NCI-H82 treated with DMSO at 0.1 percent for 48 hours (cell line): ENCODE data around the gene HNRNPH2.
A peak's percentile ranks its signal among the peaks of the same experiment; 100 is the strongest.

ENCODE experiments used
- DNase-seq: peaks from one replicate; lab custom pipeline; 2025; ENCODE audit not compliant: unreplicated experiment; lab: John Stamatoyannopoulos, UW

Gene HNRNPH2, protein sequence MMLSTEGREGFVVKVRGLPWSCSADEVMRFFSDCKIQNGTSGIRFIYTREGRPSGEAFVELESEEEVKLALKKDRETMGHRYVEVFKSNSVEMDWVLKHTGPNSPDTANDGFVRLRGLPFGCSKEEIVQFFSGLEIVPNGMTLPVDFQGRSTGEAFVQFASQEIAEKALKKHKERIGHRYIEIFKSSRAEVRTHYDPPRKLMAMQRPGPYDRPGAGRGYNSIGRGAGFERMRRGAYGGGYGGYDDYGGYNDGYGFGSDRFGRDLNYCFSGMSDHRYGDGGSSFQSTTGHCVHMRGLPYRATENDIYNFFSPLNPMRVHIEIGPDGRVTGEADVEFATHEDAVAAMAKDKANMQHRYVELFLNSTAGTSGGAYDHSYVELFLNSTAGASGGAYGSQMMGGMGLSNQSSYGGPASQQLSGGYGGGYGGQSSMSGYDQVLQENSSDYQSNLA

DNA sequence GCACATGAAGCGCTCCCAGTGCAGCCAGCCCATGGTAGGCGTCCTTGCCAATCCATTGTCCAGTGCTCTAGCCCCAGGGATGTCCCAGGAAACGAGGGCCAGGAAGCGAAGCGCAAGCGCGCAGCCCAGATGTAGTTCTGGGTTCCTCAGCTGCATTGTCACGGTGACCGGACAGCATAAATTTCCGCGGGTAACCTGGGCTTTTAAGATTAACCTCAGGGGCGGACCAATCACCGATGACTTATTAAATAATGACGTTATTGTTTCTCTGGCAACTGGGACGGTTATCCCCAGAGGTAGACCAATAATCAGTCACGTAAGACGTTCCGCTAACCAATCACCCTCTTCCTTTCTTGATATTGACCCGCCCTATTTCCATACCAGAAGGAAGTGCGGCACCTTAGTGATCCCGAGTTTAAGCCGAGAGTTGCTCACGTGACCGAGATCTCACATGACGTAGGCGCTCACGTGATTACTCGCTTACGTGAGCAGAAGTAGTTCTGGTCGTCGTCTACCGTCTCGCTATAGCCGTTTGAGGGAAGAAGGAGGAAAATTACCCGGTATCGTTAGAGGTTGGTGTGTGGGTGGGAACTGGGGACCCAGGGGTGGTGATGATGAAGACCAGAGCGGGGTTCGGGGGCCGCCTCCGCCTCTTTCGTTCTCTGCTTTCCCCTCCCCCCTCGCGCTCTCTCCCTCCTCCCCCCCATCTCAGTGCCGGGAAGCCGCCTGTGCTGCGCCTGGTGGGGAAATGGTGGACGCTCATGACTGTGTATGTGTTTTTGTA lies at the start of gene HNRNPH2, which contains the start of gene GLA:
Gene HNRNPH2, plus strand, starts transcription at position 475 of the 784 bp plus-strand sequence. CDS start 3,767 bp downstream, outside the sequence.
Gene GLA, minus strand, starts transcription at position 178 of the 784 bp plus-strand sequence. Its CDS starts 22 bp downstream, at position 156.
- peak; percentile 98 for DNase-seq

DNA sequence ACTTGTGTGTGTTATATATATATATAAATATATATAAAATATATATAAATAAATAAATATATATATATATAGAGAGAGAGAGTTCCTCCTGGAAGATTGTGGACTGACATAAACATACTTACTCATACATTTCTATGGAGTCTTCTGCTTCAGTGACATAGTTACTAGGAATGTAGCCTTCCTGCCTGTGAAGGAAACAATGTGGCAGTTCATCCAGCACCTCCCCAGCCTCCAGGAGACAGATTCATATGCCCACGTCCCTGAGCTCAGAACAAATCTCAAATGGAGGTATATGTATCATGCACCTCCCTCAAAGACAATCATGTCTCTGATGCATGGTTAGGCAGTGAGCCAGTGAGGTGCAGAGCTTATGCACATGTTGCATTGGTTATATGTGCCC lies 48.1 kb upstream of the HNRNPH2 start:
- no peak for DNase-seq

DNA sequence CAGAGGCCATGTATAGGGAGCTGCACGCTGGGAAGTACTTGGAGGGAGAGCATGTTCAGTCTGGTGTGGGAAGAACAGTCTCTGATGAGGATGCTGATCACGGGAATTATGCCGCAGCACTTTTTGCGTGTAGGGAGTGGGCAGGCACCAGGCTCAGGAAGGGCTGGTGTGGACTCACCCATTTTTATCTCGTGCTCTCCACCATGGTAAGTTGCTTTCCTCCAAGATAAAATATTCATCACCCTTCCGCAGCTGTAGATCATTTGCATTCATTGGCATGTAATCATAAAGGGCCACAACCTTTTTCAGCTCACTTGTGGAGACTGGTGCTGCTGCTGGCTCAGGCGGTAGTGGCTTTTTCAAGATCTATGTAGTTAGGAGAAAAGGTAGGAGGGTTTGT lies 47.6 kb upstream of the HNRNPH2 start:
- no peak for DNase-seq

DNA sequence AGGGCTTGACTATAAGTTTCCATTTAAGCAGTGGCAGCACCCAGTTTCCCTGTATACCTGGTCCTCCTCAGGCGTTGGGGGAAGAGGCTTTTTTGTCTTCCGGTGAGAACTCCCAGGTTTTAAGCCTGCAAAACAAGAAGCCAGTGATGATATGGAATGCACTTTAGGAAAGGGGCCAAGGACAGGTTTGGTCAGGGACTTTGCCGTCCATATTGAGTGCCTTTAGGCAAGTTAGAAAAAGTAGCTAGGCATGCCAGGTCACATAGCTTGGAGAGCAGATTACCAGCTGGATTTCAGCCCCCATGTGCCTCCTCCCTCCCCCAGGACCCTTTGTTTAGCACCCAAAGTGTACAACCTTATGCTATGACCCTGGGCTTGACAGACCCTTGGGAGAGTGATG lies 45.9 kb upstream of the HNRNPH2 start:
- no peak for DNase-seq

DNA sequence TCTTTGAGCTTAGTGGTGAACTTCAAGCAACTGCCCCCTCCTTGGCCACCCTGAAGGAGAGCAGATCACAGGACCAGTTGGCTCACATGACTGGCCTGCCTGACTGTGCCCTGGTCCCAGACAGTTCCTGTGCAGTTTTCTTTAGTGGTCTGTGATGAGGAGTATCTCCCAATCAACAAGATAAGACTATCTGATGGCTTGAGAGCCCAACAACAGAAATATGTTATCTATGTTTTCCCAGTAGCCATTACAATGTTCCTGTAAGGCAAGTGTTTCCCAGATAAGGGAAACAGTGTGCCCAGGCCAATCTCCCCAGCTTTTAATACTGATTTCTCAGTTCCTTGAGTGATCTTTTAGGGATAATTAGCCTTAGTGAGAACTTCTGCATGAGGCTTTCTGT lies 45.3 kb upstream of the HNRNPH2 start:
- DNase-seq = no peak

DNA sequence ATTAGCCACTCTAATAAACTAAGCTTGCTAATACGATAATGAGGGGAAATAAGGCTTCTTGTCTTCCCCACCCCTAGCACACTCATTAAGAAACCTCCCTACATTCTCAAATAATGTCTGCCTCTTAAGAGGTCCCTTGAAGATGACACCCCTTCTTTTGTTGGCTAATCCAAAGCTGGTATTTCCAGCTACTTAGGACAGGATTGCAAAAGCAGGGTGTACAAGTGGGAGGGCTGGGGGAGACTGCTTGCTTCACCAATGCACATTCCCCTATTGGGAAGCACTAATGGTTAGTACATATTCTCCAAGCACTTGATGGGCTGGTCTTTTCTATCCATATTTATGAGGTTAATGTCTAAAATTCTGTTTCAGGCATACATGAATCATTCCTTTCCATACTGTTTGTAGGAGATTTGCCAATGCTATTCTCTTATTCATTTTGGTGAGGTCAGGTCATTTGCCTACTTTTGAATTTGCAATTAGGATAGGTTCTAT lies 42.7 kb upstream of the HNRNPH2 start:
- DNase-seq = no peak

DNA sequence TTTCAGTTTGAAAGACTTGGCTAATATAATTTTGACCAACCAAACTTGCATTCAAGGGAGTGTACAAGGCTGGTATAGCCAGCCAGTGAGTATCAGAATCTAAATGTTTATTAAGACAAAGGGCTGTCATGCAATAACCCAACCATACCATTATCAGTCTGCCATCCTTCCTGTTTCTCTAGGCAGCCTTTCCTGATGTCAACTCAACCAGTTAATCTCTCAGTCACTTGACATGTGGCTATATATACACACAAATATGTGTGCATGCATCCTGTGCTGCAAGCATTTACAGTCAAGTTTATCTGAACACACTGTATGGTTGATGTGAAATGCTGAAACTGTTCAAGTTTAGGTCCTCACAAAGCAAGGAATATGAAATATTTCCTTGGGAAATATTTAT lies 39.2 kb upstream of the HNRNPH2 start:
- no peak for DNase-seq

DNA sequence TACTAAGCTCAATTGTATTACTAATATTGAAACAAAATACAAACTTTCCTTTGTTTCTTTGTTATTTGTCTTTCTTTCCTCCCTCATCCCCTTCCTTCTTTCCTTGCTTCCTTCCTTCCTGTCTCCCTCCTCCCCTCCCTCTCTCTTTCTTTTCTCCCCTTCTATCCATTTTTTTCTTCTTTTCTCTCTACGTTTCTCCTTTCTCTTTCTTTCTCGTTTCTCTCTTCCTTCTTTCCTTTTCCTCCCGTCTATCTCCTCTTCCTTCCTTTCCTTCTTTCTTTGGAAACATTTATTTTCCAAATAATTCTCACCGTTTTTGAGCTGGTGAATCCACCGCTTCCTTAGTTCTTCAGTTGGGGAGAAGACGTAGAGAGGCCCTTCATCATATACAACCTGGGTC lies 38.3 kb upstream of the HNRNPH2 start:
- DNase-seq = no peak

DNA sequence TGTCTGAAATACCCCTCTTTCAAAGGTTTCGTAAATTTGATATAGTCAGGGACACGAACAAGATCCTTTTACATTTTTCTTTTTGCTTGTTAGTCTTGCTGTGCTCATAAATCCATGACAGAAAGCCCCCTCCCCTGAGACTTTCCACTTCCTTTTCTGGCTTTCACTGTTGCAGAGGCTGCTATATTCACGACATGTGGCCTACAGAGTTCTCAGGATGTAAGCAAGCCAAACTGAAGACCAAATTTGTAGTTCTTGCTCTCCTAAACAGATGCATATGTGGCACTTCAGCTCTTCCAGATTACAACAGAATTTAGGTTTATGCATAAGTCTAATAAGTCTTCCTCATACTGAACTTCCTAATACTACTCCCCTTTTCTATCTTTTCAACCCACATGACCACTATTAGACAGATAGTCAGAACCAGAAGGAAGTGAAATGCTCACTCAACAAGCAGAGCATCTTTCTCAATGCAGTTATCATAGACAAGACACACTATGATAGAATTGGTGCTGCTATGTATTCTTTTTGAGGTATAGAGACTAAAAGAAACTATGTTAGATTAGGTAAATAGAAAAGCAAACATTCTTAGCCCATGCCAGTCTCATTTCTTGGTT lies 37.0 kb upstream of the HNRNPH2 start:
- no peak for DNase-seq

DNA sequence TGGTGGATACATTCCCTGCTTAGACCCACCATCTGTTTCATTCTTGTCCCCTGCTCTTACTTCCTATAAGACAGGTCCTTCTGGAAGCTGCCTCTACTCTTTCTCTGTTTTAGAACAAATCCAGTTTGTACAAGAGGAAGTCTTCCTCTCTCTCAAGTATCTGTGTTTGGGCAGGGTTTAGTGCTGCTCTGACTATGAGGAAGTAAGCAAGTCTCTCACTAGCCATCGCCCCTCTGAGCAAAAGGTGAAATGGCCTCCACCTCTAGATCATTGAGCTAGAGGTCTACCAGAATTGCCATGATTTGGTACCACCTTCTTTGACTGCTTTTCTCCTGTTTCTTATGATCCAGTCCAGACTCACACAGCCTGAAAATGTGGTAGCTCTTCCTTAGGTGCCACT lies 30.5 kb upstream of the HNRNPH2 start:
- no peak for DNase-seq

DNA sequence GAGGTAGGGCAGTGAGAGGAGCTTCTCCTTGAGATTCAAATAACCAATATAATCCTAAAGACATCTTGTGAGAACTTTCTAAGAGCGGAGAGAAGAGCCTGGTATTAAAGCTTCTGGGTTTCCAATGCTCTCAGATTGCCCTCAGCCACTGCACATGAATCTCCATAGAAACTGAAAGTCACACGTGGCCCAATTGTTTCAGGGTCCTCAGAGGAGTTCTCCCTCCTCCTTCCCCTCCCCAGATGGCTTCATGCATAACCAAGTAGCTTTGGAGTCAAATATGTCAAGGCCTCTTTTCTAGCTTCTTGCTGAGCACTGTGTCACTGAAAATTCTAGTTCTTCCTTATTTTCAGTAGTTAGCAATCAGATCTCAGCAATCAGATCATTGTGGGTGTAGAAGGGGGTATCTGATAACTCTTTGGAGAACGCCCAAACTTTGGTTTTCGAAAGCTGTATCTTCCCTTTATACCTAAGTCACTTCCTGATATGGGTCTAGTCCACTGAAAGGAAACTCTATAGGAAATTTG lies 24.3 kb upstream of the HNRNPH2 start:
- no peak for DNase-seq

DNA sequence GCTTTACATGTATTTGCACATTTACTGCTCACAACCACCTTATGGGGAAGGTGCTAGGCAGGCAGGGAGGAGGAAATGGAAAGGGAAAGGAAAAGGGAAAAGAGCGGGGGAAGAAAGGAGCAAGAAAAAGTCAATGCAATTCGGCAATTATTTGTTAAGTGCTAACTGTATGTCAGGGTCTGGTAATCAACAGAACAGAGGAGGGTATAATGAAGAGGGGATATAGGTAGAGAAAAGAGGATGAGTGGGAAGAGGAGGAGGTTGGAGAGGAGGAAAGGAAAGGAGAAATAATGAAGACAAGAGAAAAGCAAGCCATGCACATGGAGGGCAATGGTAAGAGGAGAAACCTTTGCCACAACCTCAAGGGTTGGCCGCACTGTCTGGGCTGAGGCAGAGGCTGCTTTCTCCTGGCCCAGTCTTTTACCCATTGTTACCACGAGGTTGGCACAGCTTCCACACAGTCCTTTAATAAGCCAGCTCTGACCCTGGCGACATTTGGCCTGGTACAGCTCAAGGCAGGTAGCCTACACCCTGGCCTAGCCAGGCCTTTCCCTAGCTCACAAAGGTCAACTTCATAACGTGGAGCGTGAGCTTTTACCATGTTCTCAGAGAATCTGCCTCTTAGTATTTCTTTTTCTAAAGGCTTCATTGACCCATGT lies 22.9 kb upstream of the HNRNPH2 start:
- no peak for DNase-seq

DNA sequence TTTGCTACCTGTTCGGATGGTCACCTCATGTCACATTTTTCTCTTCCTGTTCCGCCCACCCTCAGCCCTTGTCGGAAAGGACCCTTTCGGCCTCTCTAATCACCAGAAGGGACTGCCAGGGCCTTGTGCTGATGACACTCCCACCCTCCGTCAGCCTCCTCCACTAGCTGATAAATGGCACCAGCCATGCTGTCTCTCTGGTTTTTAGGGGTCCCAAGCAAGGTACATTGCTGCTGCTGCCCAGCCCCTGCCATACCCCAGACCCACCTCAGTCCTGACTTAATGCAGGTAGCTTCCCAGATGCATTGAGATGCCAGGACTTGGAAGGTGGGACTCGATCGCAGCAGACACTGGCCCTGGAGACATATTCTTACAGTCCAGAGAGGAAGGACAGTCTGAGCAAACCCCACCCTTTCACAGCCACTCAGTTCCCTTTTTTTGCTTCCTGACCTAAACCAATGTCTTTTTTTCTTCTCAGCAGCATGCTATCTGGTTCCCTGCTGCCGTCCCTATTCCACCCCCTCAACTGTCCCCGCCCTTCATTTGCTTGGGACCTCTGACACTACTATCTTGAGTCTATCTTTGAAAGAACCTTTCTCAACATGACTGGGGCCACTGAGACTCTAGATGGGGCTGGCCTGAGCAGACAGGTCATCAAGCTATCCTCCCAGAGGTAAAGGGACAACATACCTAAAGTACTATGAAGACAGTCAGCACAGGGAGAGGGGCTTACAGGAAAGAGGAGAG lies 22.1 kb upstream of the HNRNPH2 start, which contains the start of gene BTK:
Gene BTK, minus strand, starts transcription at position 397 of the 747 bp plus-strand sequence. CDS start 10,907 bp downstream, outside the sequence.
- DNase-seq = no peak

DNA sequence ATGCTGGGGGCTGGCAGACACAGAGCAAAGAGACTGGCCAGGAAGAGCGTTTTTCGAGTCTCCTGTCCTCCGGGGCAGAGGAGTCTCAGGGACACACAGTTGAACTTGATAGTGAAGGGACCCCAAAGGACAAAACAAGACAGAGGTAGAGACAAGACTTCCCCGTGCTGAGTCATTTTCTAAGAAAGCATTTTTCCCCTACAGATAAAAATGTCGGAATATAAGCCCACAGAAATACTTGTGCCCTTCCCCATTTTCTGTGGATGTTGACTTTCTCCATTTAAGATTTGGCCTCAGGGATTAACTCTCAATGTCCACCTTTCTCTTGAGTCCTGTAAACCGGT lies 21.5 kb upstream of the HNRNPH2 start:
- no peak for DNase-seq

DNA sequence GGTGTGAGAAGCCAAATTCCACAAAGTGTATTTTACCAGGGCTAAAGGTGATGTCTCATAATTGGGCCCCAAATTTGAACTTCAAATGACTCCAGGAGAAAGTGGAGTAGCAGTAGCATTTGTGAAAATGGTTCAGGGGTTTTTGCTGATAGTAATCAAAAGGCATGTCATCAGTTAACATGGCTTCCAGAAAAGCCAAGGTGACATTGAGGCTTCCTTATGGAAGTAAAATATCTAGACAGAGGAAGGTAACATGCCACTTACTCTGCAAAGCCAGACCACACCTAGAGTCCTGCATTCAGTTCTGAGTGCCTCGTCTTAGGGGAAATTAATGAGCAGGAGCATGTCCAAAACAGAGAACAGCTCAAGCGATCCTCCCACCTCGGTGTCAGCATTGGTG lies 19.4 kb upstream of the HNRNPH2 start:
- DNase-seq = no peak

DNA sequence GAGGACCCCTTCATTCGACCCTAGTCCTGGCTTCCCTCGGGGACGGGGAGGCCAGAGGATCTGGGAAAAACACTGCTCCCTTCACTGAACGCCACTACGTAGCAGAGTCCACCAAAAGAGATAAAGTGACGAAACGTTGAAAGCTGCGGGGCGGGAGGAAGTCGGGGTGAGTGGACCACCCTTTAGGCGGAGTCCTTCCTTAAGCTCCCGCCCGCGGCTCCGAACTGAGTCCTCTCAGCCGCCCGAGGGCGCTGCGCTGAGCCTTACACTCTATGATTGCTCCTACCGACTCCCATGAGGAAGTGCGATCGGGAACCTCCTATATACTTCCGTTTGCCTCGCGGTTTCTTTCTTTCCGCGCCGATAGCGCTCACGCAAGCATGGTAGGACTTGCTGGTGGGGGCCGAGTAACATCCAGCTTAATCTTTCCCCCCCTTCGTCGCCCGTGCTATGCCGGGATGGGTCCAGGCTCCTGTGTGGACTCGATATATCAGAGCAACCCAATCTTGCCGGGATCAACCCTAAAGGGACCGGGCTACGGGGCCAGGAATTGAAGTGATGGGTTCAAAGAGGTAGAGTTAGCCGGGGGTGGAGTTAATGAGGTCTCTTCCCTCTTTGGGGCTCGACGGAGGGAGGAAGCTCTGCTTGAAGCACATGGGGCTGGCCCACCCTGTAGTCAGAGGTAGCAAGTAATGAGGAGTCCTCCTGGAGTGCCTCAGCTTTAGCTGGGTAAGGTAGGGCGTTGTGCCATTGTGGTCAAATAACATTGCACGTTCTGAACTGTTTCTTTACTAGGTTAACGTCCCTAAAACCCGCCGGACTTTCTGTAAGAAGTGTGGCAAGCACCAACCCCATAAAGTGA lies 17.1 kb upstream of the HNRNPH2 start, which contains the start of gene RPL36A:
Gene RPL36A, plus strand, starts transcription at position 348 of the 862 bp plus-strand sequence. Its CDS starts 33 bp downstream, at position 381.
- DNase-seq = peak; percentile 82

DNA sequence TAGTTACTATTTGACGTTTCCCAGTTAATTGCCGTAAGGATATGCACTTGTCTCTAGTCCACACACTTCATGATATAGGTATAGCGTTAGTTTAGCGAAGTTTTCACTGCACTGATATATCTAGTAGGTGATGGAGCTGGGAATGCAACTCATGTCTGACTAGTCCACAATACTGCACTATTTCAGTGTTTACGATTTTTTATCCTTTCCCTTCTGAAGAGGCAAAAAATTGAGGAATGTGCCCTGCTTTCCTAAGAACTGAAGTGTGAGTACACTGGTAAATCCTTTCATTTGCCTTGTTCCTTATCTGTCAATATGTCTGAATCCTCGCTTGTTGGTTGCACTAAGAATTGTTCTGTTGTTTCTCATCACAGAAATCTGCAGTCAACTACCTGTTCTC lies 16.2 kb upstream of the HNRNPH2 start:
- DNase-seq = no peak

DNA sequence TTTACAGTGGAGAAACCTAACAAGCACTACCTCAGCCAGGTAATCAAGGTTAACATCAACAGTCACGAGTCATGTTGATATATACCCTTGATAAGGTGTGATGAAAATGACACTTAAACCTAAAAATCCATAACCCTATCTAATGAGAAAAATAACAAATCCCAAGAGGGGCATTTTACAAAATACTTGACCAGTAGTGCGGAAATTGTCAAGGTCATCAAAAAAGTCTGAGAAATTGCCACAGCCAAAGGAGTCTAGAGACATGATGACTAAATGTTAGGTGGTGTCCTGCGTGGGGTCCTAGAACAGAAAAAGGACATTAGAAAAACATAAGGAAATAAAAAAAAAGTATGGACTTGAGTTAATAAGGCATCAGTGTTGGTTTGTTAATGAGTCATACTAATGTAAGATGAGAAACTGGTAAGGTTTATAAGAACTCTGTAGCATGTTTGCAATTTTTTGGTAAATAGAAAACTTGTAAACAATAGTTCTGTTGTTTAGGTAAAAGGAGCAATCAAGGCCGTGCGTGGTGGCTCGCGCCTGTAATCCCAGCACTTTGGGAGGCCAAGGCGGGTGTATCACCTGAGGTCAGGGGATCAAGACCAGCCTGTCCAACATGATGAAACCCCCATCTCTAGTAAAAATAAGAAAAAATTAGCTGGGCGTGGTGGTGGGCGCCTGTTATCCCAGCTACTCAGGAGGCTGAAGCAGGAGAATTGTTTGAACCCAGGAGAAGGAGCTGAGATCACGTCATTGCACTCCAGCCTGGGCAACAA lies 14.3 kb upstream of the HNRNPH2 start:
- no peak for DNase-seq
